Activated CD8-positive, alpha-beta memory T cell treated with anti-CD3 and anti-CD28 coated beads, Interleukin-2, amount 10 ng/mL, durations not matched to agents 7 days and 5 days (primary cell): Measurements from ENCODE around the gene RELB. TPM values are rescaled to one million over a fixed set of nuclear protein-coding genes. Genes with fewer than 3 reads are reported as not detected.
A peak's percentile ranks its signal among the peaks of the same experiment; 100 is the strongest.

ENCODE experiments used
- ATAC-seq: fragments of 150-1000 bp; cut with Tn5 transposase; one replicate; pipeline ENCODE4 v1.10.0; 2021; ENCODE audit warnings: moderate library complexity
- CTCF ChIA-PET: fragments of 350-600 bp; sonication (Branson Sonifier 250); formaldehyde crosslinking; loops from one replicate; lab custom pipeline; 2021; ENCODE audit warnings: antibody characterized with exemption; lab: Charles Lee
- DNase-seq: peaks from one replicate; pipeline ENCODE4 v3.0.0-alpha.2; 2020
- H3K27ac Mint-ChIP-seq: one replicate; pipeline ENCODE4 v1.8.0; 2021; ENCODE audit warnings: mild to moderate bottlenecking, mixed read lengths
- H3K27me3 Mint-ChIP-seq: one replicate; pipeline ENCODE4 v1.8.0; 2021; ENCODE audit warnings: mixed read lengths
- H3K36me3 Mint-ChIP-seq: one replicate; pipeline ENCODE4 v1.8.0; 2021; ENCODE audit warnings: mild to moderate bottlenecking, mixed read lengths
- H3K4me1 Mint-ChIP-seq: one replicate; pipeline ENCODE4 v1.8.0; 2021; ENCODE audit warnings: mixed read lengths
- H3K4me3 Mint-ChIP-seq: one replicate; pipeline ENCODE4 v1.8.0; 2021; ENCODE audit warnings: mild to moderate bottlenecking, moderate library complexity, mixed read lengths
- H3K9me3 Mint-ChIP-seq: one replicate; pipeline ENCODE4 v1.8.0; 2022; ENCODE audit warnings: low read depth, mixed read lengths
- total RNA-seq, 2 experiments: library from RNA; stranded (reverse); gene quantifications; one replicate each; pipeline ENCODE4 v1.2.3, GENCODE V29; 2021

RELB gene
- total RNA-seq, 2 experiments from 2014 or later = 22.4 to 58.8 TPM

DNA sequence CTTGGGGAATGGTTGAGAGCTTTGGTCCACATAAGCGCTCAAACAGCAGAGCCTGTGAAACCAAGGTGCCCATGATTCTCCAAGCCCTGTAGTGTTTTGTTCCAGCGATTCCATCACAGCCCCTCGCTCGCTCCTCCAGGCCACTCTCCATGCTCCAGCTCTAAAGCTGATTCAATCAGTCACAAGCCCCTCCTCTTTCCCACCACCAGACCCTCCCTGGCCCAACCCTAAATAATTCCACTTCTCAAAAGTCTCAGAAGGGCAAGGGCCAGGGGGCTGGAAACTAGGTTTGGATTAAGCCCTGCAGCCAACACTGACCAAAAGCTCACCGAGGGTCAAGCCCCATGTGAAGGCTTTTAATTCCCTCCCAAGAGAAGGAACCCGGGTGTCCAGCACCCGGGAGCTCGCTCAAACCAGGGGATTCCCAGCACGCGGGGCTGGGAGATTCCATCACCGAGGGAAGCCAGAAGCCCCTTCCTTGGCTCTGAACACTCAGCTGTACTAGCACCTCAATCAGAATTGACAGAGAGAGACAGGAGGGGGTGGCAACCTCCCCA is 73.6 kb downstream of the RELB start:
- CTCF ChIA-PET = interaction anchor here (0.7 to 1.8 kb wide), 8 partner anchors 10 to 112 kb away, joined by 3 to 5 read pairs (median 4); partner anchors contain the start of gene PPP1R37
- H3K27ac Mint-ChIP-seq = peak overlapping the region; percentile 55
- H3K9me3 Mint-ChIP-seq = no peaks in the 10 kb centered on the region
- H3K4me1 Mint-ChIP-seq = peaks cover 29% of the 10 kb centered on the region
- H3K4me3 Mint-ChIP-seq = peak overlapping the region; percentile 82
- DNase-seq (no peak), ATAC-seq (no peak)
- peaks cover 11% of the 10 kb centered on the region for H3K36me3 Mint-ChIP-seq
- H3K27me3 Mint-ChIP-seq = no peaks in the 10 kb centered on the region

- H3K36me3 Mint-ChIP-seq = peaks cover 4% of the 10 kb centered on the region
- DNase-seq (peak; percentile 85), ATAC-seq (peak; percentile 57)
- H3K4me3 Mint-ChIP-seq = peak overlapping the region; percentile 82
- peak overlapping the region; percentile 88 for H3K27ac Mint-ChIP-seq
- no peaks in the 10 kb centered on the region for H3K27me3 Mint-ChIP-seq
- no peaks in the 10 kb centered on the region for H3K9me3 Mint-ChIP-seq
- CTCF ChIA-PET = interaction anchor here (0.7 to 1.8 kb wide), 7 partner anchors 10 to 111 kb away, joined by 3 to 5 read pairs (median 4); partner anchors contain the start of gene PPP1R37
- H3K4me1 Mint-ChIP-seq = peaks cover 35% of the 10 kb centered on the region
Observed at GRCh38 chr19:45075301-45076028, 74.2 kb downstream of the RELB start.

DNA sequence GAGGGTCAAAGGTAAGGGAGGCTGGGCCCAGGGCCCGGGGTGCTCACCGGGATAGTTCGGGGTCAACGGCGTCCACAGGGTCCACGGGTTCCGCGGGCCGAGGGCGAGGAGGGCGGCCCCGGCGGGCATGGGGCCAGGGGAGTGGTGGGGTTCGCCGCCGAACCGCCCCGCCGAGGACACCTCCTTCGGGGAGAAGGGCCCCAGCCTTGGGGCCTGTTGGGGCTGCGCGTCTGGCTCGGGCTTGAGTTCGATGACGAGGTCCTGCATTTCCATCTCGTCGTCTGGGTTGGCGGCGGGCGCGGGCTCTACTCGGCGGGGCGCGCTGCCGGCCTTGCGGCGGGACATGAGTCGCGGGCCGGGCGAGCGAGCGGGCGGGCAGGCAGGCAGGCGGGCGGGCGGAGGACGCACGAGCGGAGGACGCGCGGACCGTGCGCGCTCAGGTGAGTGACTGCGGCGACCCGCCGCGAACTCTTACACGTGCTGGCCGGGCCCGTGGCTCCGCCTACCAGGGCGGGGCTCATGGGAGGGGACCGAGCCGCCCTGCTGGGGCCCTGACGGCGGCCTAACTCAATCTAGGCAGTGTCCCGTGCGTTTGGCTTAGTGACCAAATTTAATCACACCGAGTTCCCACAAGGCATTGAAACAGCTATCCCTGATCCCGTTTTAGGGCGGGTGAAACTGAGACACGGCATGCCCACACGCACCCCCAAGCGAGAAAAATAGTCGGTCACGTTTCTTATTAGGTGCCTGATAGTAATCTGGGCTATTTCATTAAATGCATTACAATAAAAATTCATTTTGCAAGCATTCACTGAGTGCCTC is 75.0 kb downstream of the RELB start, which contains the start of gene ZNF296:
TSS of gene ZNF296 (minus strand) at position 450 of the 822 bp plus-strand sequence. CDS start at position 345, 105 bp downstream.
- CTCF ChIA-PET = interaction anchor here (0.9 to 1.7 kb wide), 4 partner anchors 16 to 110 kb away, joined by 3 to 5 read pairs (median 4); partner anchors contain the start of gene PPP1R37
- ATAC-seq = peak; percentile 79
- Mint-ChIP-seq H3K4me1 (peaks cover 42% of the 10 kb centered on the region), H3K4me3 (peak within 1 kb of the TSS; percentile 82), H3K27me3 (no peaks in the 10 kb centered on the region), H3K27ac (peak within 1 kb of the TSS; percentile 88), H3K36me3 (peaks cover 4% of the 10 kb centered on the region), H3K9me3 (no peaks in the 10 kb centered on the region)
- DNase-seq = peak; percentile 88

GRCh38 chr19:45076851-45077730 is 75.8 kb downstream of the RELB start:
- H3K9me3 Mint-ChIP-seq = no peaks in the 10 kb centered on the region
- H3K4me1 Mint-ChIP-seq = peaks cover 49% of the 10 kb centered on the region
- DNase-seq (no peak), ATAC-seq (no peak)
- no peaks in the 10 kb centered on the region for H3K27me3 Mint-ChIP-seq
- H3K27ac Mint-ChIP-seq = peak overlapping the region; percentile 88
- peaks cover 11% of the 10 kb centered on the region for H3K36me3 Mint-ChIP-seq
- CTCF ChIA-PET = interaction anchor here (0.9 to 2.4 kb wide), 2 partner anchors 11 to 15 kb away, joined by 4 to 9 read pairs; partner anchors contain the start of gene PPP1R37
- peak overlapping the region; percentile 82 for H3K4me3 Mint-ChIP-seq

- Mint-ChIP-seq H3K27me3 (no peaks in the 10 kb centered on the region), H3K4me1 (peaks cover 54% of the 10 kb centered on the region), H3K36me3 (peaks cover 13% of the 10 kb centered on the region), H3K4me3 (peak overlapping the region; percentile 96), H3K9me3 (no peaks in the 10 kb centered on the region), H3K27ac (peak overlapping the region; percentile 70)
- CTCF ChIA-PET = interaction anchor here (0.8 to 2.4 kb wide), 4 partner anchors 9 to 39 kb away, joined by 3 to 16 read pairs (median 9); partner anchors contain the start of gene CLASRP
- ATAC-seq (no peak), DNase-seq (no peak)
Observed at GRCh38 chr19:45078390-45079062, 77.3 kb downstream of the RELB start.

GRCh38 chr19:45079063-45079910 is 78.0 kb downstream of the RELB start, which contains the start of gene GEMIN7:
TSS of gene GEMIN7 (plus strand) at chr19:45079260. CDS start at chr19:45090115, 10,855 bp downstream.
- ATAC-seq (peak; percentile 55), DNase-seq (peak; percentile 83)
- Mint-ChIP-seq H3K4me3 (peak within 1 kb of the TSS; percentile 96), H3K27ac (peak within 1 kb of the TSS; percentile 83), H3K27me3 (no peaks in the 10 kb centered on the region), H3K9me3 (no peaks in the 10 kb centered on the region), H3K4me1 (peaks cover 54% of the 10 kb centered on the region), H3K36me3 (peaks cover 13% of the 10 kb centered on the region)
- CTCF ChIA-PET = interaction anchor here (0.5 to 2.4 kb wide), 14 partner anchors 8 to 360 kb away, joined by 3 to 16 read pairs (median 3); partner anchors contain the start of gene CLASRP

DNA sequence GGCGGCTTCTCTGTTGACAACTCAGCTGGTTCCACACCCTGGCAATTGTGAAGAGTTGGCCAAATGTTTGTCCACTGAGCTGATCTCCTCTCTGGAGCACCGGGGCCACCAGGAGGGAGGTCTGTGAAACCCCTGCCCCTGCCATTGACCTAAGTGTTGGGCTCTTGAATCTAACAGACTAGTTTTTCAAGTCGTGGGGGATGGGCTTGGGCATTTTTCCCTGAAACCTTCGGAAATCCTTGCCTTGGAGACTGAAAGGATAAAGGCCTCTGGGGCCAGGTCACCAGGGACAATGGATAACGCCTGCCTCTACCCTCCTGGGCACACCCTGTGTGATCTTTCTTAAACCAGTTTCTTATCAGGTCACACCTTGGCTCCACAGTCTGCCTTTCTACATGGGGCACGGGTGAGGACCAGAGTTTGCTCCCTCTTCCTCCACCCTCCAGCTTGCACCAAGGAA is 78.7 kb downstream of the RELB start:
- peak overlapping the region; percentile 96 for H3K4me3 Mint-ChIP-seq
- CTCF ChIA-PET = interaction anchor here (0.5 to 2.3 kb wide), 14 partner anchors 9 to 565 kb away, joined by 3 to 16 read pairs (median 3); partner anchors contain the start of gene CLASRP
- ATAC-seq (no peak), DNase-seq (no peak)
- H3K9me3 Mint-ChIP-seq = no peaks in the 10 kb centered on the region
- H3K36me3 Mint-ChIP-seq = peaks cover 13% of the 10 kb centered on the region
- peak overlapping the region; percentile 83 for H3K27ac Mint-ChIP-seq
- no peaks in the 10 kb centered on the region for H3K27me3 Mint-ChIP-seq
- peaks cover 50% of the 10 kb centered on the region for H3K4me1 Mint-ChIP-seq

GRCh38 chr19:45082170-45082569 is 80.9 kb downstream of the RELB start:
- Mint-ChIP-seq H3K4me3 (no peak overlapping the region), H3K27me3 (no peaks in the 10 kb centered on the region), H3K36me3 (peaks cover 19% of the 10 kb centered on the region), H3K4me1 (peaks cover 54% of the 10 kb centered on the region), H3K27ac (no peak overlapping the region), H3K9me3 (no peaks in the 10 kb centered on the region)
- ATAC-seq (no peak), DNase-seq (no peak)
- CTCF ChIA-PET = interaction anchor here (2.4 kb wide), 1 partner anchor 10 kb away, joined by 12 read pairs; the partner anchor contains the start of gene PPP1R37

DNA sequence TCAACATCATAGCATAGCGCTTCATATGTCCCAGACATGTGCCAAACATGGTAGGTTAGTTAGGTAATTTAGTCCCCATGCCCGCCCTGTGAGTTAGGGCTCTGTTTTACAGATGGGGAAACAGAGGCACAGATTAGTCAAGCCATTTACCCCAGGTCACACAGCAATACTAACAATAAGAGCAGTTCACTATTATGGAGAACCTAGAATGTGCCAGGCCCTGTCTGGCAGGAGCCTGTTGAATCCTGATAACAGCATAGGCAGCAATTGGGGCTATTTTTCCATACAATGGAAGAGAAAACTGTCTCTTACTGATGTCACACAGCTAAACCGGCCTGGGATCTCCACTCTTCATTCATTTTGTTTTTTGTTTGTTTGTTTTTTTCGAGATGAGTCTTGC is 85.2 kb downstream of the RELB start:
- peaks cover 52% of the 10 kb centered on the region for H3K4me1 Mint-ChIP-seq
- H3K27me3 Mint-ChIP-seq = no peaks in the 10 kb centered on the region
- no peak overlapping the region for H3K4me3 Mint-ChIP-seq
- peak overlapping the region; percentile 92 for H3K27ac Mint-ChIP-seq
- CTCF ChIA-PET = interaction anchor here (1.4 kb wide), 1 partner anchor 27 kb away, joined by 6 read pairs; no protein-coding TSS in a partner anchor
- H3K36me3 Mint-ChIP-seq = peaks cover 33% of the 10 kb centered on the region
- ATAC-seq = no peak
- H3K9me3 Mint-ChIP-seq = no peaks in the 10 kb centered on the region
- DNase-seq = no peak

- Mint-ChIP-seq H3K9me3 (no peaks in the 10 kb centered on the region), H3K4me3 (peak overlapping the region; percentile 55), H3K27ac (peak overlapping the region; percentile 92), H3K36me3 (peaks cover 28% of the 10 kb centered on the region), H3K4me1 (peaks cover 51% of the 10 kb centered on the region), H3K27me3 (no peaks in the 10 kb centered on the region)
- ATAC-seq (peak; percentile 84), DNase-seq (peak; percentile 91)
- CTCF ChIA-PET = interaction anchor here (0.9 to 1.4 kb wide), 9 partner anchors 9 to 184 kb away, joined by 3 to 9 read pairs (median 5); partner anchors contain the start of genes GEMIN7 and MARK4
Observed at GRCh38 chr19:45087531-45087930, 86.3 kb downstream of the RELB start.
